ENCODE measurements around the gene SCLT1.

DNA sequence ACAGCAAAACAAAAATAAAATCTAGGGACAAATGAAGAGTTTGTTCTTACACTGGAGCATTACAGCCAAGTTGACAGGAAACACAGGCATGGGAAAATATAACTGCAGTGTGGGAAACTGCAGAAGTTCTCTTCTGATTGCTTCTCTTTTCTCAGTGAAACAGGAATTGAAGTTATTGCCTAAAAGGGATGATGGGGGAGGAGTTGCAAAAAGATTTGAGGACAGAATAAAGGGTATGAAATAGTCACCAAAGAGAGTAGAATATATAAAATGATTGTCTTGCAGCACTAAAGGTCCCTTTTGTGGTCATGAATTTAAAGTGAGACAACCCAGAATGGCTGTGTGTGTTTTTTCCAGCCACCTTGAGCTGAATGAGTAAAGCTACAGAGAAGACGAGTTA is 180.1 kb downstream of the SCLT1 start:
- TF ChIP-seq YY1 (IDR thresholded peaks at IDR 0.05; ENCODE audit: insufficient read depth, insufficient read length): no peak
- TF ChIP-seq SUZ12 (IDR thresholded peaks at IDR 0.05; ENCODE audit: extremely low read depth, insufficient read depth, insufficient read length): no peak
- no peak for TF ChIP-seq ZNF274 (IDR thresholded peaks at IDR 0.05; ENCODE audit: low read depth, low read length)

All from NT2/D1 (cell line).